ENCODE results near the gene CCDC3. TPM values are rescaled to one million over a fixed set of nuclear protein-coding genes. Genes with fewer than 3 reads are reported as not detected.

The CCDC3 gene
- total RNA-seq, 1 experiment from 2014 or later, result 1.4 TPM

DNA sequence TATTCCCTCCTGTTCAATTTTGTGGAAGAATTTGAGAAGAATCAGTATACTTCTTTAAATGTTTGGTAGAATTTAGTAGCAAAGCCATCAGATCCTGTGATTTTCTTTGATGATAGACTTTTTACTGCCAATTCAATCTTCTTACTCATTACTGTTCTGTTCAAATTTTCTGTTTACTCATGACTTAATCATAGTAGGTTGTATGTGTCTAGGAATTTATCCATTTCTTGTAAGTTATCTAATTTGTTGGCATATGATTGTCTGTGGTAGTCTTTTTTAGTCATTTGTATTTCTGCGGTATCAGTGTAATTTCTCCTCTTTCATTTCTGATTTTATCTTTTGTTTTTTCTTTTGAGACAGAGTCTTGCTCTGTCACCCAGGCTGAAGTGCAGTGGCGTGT, 87.4 kb downstream of the CCDC3 start:
- no peaks in the 10 kb centered on the region for H4K20me1 ChIP-seq (ENCODE audit: insufficient read depth, low read depth, low read length)
- H3K4me2 ChIP-seq (ENCODE audit: low read depth, low read length, poor library complexity, severe bottlenecking), result no peak overlapping the region
- H3K4me3 ChIP-seq (ENCODE audit: low read length), result no peak overlapping the region

DNA sequence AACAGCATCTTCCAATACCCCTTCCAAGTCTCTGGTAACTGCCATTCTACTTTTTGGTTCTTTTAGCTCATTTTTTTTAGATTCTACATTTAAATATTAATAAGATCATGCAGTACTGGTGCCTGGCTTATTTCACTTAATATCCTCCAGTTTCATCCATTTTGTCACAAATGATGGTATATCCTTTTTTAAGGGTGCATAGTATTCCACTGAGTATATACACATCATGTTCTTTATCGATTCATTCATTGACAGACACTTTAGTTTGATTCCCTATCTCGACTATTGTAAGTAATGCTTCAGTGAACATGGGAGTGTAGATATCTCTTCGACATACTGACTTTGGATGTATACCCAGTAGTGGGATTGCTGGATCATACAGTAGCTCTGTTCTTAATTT, 89.7 kb downstream of the CCDC3 start:
- H2AFZ ChIP-seq (ENCODE audit: low read length), result no peak overlapping the region
- DNase-seq, result no peak
- no peaks in the 10 kb centered on the region for H3K9me3 ChIP-seq (ENCODE audit: low read length)
- no peaks in the 10 kb centered on the region for H3K36me3 ChIP-seq (ENCODE audit: insufficient read depth, low read length)
- H3K4me1 ChIP-seq (ENCODE audit: low read length), result peaks cover 6% of the 10 kb centered on the region; the same call in 1 of the 2 replicates
- no peaks in the 10 kb centered on the region for H4K20me1 ChIP-seq (ENCODE audit: insufficient read depth, low read depth, low read length)
- no peak overlapping the region for H3K4me2 ChIP-seq (ENCODE audit: low read depth, low read length, poor library complexity, severe bottlenecking)
- no peaks in the 10 kb centered on the region for H3K79me2 ChIP-seq (ENCODE audit: low read length)
- H3K4me3 ChIP-seq (ENCODE audit: low read length), result no peak overlapping the region
- no peaks in the 10 kb centered on the region for H3K9me2 ChIP-seq (replicated peaks; ENCODE audit: insufficient read depth, low read length)
- H3K27ac ChIP-seq (ENCODE audit: low read length), result no peak overlapping the region
- no peaks in the 10 kb centered on the region for H3K27me3 ChIP-seq (ENCODE audit: low read length)
- H3K9ac ChIP-seq (ENCODE audit: low read length), result no peak overlapping the region

More for the DNA sequence above, 87.4 kb downstream of the CCDC3 start:
- Histone ChIP-seq H3K27ac (ENCODE audit: low read length) (no peak overlapping the region), H3K9me2 (replicated peaks; ENCODE audit: insufficient read depth, low read length) (no peaks in the 10 kb centered on the region), H3K27me3 (ENCODE audit: low read length) (no peaks in the 10 kb centered on the region), H3K36me3 (ENCODE audit: insufficient read depth, low read length) (no peaks in the 10 kb centered on the region), H3K9me3 (ENCODE audit: low read length) (no peaks in the 10 kb centered on the region), H3K9ac (ENCODE audit: low read length) (no peak overlapping the region), H3K79me2 (ENCODE audit: low read length) (no peaks in the 10 kb centered on the region), H3K4me1 (ENCODE audit: low read length) (no peaks in the 10 kb centered on the region), H2AFZ (ENCODE audit: low read length) (no peak overlapping the region)
- no peak for DNase-seq

GRCh38 chr10:12910835-12911234, 90.7 kb downstream of the CCDC3 start:
- DNase-seq, result no peak
- Histone ChIP-seq H3K27ac (ENCODE audit: low read length) (no peak overlapping the region), H3K4me2 (ENCODE audit: low read depth, low read length, poor library complexity, severe bottlenecking) (no peak overlapping the region), H3K4me3 (ENCODE audit: low read length) (no peak overlapping the region), H4K20me1 (ENCODE audit: insufficient read depth, low read depth, low read length) (no peaks in the 10 kb centered on the region), H3K27me3 (ENCODE audit: low read length) (no peaks in the 10 kb centered on the region), H3K79me2 (ENCODE audit: low read length) (no peaks in the 10 kb centered on the region), H3K36me3 (ENCODE audit: insufficient read depth, low read length) (no peaks in the 10 kb centered on the region), H3K9me3 (ENCODE audit: low read length) (no peaks in the 10 kb centered on the region), H3K9me2 (replicated peaks; ENCODE audit: insufficient read depth, low read length) (no peaks in the 10 kb centered on the region), H2AFZ (ENCODE audit: low read length) (no peak overlapping the region), H3K9ac (ENCODE audit: low read length) (no peak overlapping the region), H3K4me1 (ENCODE audit: low read length) (peaks cover 6% of the 10 kb centered on the region; the same call in 1 of the 2 replicates)

GRCh38 chr10:12909836-12910185, 91.7 kb downstream of the CCDC3 start:
- no peaks in the 10 kb centered on the region for H3K27me3 ChIP-seq (ENCODE audit: low read length)
- H3K4me3 ChIP-seq (ENCODE audit: low read length), result no peak overlapping the region
- H3K27ac ChIP-seq (ENCODE audit: low read length), result no peak overlapping the region
- DNase-seq, result no peak
- no peaks in the 10 kb centered on the region for H3K9me2 ChIP-seq (replicated peaks; ENCODE audit: insufficient read depth, low read length)
- no peaks in the 10 kb centered on the region for H4K20me1 ChIP-seq (ENCODE audit: insufficient read depth, low read depth, low read length)
- no peak overlapping the region for H3K4me2 ChIP-seq (ENCODE audit: low read depth, low read length, poor library complexity, severe bottlenecking)
- no peaks in the 10 kb centered on the region for H3K36me3 ChIP-seq (ENCODE audit: insufficient read depth, low read length)
- peaks cover 6% of the 10 kb centered on the region; the same call in 1 of the 2 replicates for H3K4me1 ChIP-seq (ENCODE audit: low read length)
- H3K9ac ChIP-seq (ENCODE audit: low read length), result no peak overlapping the region
- no peak overlapping the region for H2AFZ ChIP-seq (ENCODE audit: low read length)
- H3K79me2 ChIP-seq (ENCODE audit: low read length), result no peaks in the 10 kb centered on the region
- no peaks in the 10 kb centered on the region for H3K9me3 ChIP-seq (ENCODE audit: low read length)

GRCh38 chr10:12909182-12909835, 92.2 kb downstream of the CCDC3 start:
- H3K79me2 ChIP-seq (ENCODE audit: low read length), result no peaks in the 10 kb centered on the region
- no peaks in the 10 kb centered on the region for H3K9me3 ChIP-seq (ENCODE audit: low read length)
- H2AFZ ChIP-seq (ENCODE audit: low read length), result no peak overlapping the region
- H3K27ac ChIP-seq (ENCODE audit: low read length), result no peak overlapping the region
- H3K36me3 ChIP-seq (ENCODE audit: insufficient read depth, low read length), result no peaks in the 10 kb centered on the region
- H3K4me1 ChIP-seq (ENCODE audit: low read length), result peaks cover 6% of the 10 kb centered on the region; the same call in 1 of the 2 replicates
- no peaks in the 10 kb centered on the region for H4K20me1 ChIP-seq (ENCODE audit: insufficient read depth, low read depth, low read length)
- no peak overlapping the region for H3K4me2 ChIP-seq (ENCODE audit: low read depth, low read length, poor library complexity, severe bottlenecking)
- no peak overlapping the region for H3K9ac ChIP-seq (ENCODE audit: low read length)
- no peak overlapping the region for H3K4me3 ChIP-seq (ENCODE audit: low read length)
- no peak for DNase-seq
- H3K9me2 ChIP-seq (replicated peaks; ENCODE audit: insufficient read depth, low read length), result no peaks in the 10 kb centered on the region
- H3K27me3 ChIP-seq (ENCODE audit: low read length), result no peaks in the 10 kb centered on the region

DNA sequence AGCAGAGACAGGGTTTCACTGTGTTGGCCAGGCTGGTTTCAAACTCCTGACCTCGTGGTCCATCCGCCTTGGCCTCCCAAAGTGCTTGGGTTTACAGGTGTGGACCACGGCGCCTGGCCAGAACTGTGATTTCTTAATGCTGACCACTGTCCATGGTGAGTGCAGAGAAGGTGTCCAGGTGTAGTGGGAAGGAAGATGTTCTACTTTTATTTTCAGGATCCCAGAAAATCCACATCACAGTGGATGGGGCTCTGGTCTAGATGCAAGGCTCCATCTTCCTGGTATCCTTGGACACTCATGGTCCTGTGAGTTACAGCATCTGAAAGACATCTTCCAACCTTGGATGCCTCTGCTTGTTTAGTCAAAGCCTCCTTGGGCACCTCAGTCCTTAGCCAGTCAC, 92.7 kb downstream of the CCDC3 start:
- Histone ChIP-seq H3K9me2 (replicated peaks; ENCODE audit: insufficient read depth, low read length) (no peaks in the 10 kb centered on the region), H3K9me3 (ENCODE audit: low read length) (no peaks in the 10 kb centered on the region), H3K4me1 (ENCODE audit: low read length) (peaks cover 6% of the 10 kb centered on the region; the same call in 1 of the 2 replicates), H4K20me1 (ENCODE audit: insufficient read depth, low read depth, low read length) (no peaks in the 10 kb centered on the region), H3K4me2 (ENCODE audit: low read depth, low read length, poor library complexity, severe bottlenecking) (no peak overlapping the region), H3K79me2 (ENCODE audit: low read length) (no peaks in the 10 kb centered on the region), H3K27ac (ENCODE audit: low read length) (no peak overlapping the region), H2AFZ (ENCODE audit: low read length) (no peak overlapping the region), H3K36me3 (ENCODE audit: insufficient read depth, low read length) (no peaks in the 10 kb centered on the region), H3K4me3 (ENCODE audit: low read length) (no peak overlapping the region), H3K9ac (ENCODE audit: low read length) (no peak overlapping the region), H3K27me3 (ENCODE audit: low read length) (no peaks in the 10 kb centered on the region)
- no peak for DNase-seq

GRCh38 chr10:12907656-12908055, 93.9 kb downstream of the CCDC3 start:
- Histone ChIP-seq H3K27me3 (ENCODE audit: low read length) (no peaks in the 10 kb centered on the region), H3K4me1 (ENCODE audit: low read length) (peaks cover 6% of the 10 kb centered on the region; the same call in 1 of the 2 replicates), H3K79me2 (ENCODE audit: low read length) (no peaks in the 10 kb centered on the region), H3K9ac (ENCODE audit: low read length) (no peak overlapping the region), H2AFZ (ENCODE audit: low read length) (no peak overlapping the region), H4K20me1 (ENCODE audit: insufficient read depth, low read depth, low read length) (no peaks in the 10 kb centered on the region), H3K36me3 (ENCODE audit: insufficient read depth, low read length) (no peaks in the 10 kb centered on the region), H3K9me2 (replicated peaks; ENCODE audit: insufficient read depth, low read length) (no peaks in the 10 kb centered on the region), H3K4me3 (ENCODE audit: low read length) (no peak overlapping the region), H3K4me2 (ENCODE audit: low read depth, low read length, poor library complexity, severe bottlenecking) (no peak overlapping the region), H3K9me3 (ENCODE audit: low read length) (no peaks in the 10 kb centered on the region), H3K27ac (ENCODE audit: low read length) (no peak overlapping the region)
- no peak for DNase-seq

GRCh38 chr10:12906051-12906541, 95.4 kb downstream of the CCDC3 start:
- Histone ChIP-seq H3K4me3 (ENCODE audit: low read length) (no peak overlapping the region), H3K9ac (ENCODE audit: low read length) (no peak overlapping the region), H2AFZ (ENCODE audit: low read length) (no peak overlapping the region), H3K27me3 (ENCODE audit: low read length) (no peaks in the 10 kb centered on the region), H3K9me2 (replicated peaks; ENCODE audit: insufficient read depth, low read length) (no peaks in the 10 kb centered on the region), H3K9me3 (ENCODE audit: low read length) (no peaks in the 10 kb centered on the region), H3K4me1 (ENCODE audit: low read length) (peaks cover 6% of the 10 kb centered on the region; the same call in 1 of the 2 replicates), H4K20me1 (ENCODE audit: insufficient read depth, low read depth, low read length) (no peaks in the 10 kb centered on the region), H3K79me2 (ENCODE audit: low read length) (no peaks in the 10 kb centered on the region), H3K36me3 (ENCODE audit: insufficient read depth, low read length) (no peaks in the 10 kb centered on the region), H3K4me2 (ENCODE audit: low read depth, low read length, poor library complexity, severe bottlenecking) (no peak overlapping the region), H3K27ac (ENCODE audit: low read length) (no peak overlapping the region)
- no peak for DNase-seq
